Smooth muscle cell (in vitro differentiated cells): ENCODE results near the gene CCDC9. TPM values are rescaled to one million over a fixed set of nuclear protein-coding genes. Genes with fewer than 3 reads are reported as not detected.
A peak's percentile ranks its signal among the peaks of the same experiment; 100 is the strongest.

ENCODE experiments used
- DNase-seq: peaks from one replicate; lab custom pipeline; 2025; ENCODE audit not compliant: unreplicated experiment; lab: John Stamatoyannopoulos, UW
- H2AFZ ChIP-seq: fragments of 200-600 bp; sonication (generic); 2 replicates; pipeline ENCODE4 v1.6.0; 2016; ENCODE audit warnings: antibody characterized with exemption, low read depth, mild to moderate bottlenecking
- H3F3A ChIP-seq: fragments of 200-600 bp; sonication (generic); 2 replicates; pipeline ENCODE4 v1.6.0; 2017; ENCODE audit warnings: antibody characterized with exemption, low read depth
- H3K27ac ChIP-seq: fragments of 200-600 bp; sonication (generic); 2 replicates; pipeline ENCODE4 v1.5.1; 2016; ENCODE audit warnings: low read depth, mild to moderate bottlenecking
- H3K27me3 ChIP-seq: fragments of 200-600 bp; sonication (generic); 2 replicates; pipeline ENCODE4 v1.6.1; 2016; ENCODE audit warnings: low read depth, mild to moderate bottlenecking
- H3K36me3 ChIP-seq: fragments of 200-600 bp; sonication (generic); 2 replicates; pipeline ENCODE4 v1.5.1; 2016; ENCODE audit warnings: low read depth
- H3K4me1 ChIP-seq: fragments of 200-600 bp; sonication (generic); 2 replicates; pipeline ENCODE4 v1.5.1; 2016; ENCODE audit warnings: low read depth
- H3K4me2 ChIP-seq: fragments of 200-600 bp; sonication (generic); 2 replicates; pipeline ENCODE4 v1.6.0; 2016; ENCODE audit warnings: mild to moderate bottlenecking
- H3K4me3 ChIP-seq: fragments of 200-600 bp; sonication (generic); 2 replicates; pipeline ENCODE4 v1.5.1; 2016; ENCODE audit warnings: mild to moderate bottlenecking
- H3K79me2 ChIP-seq: fragments of 200-600 bp; sonication (generic); 2 replicates; pipeline ENCODE4 v1.6.0; 2016; ENCODE audit warnings: low read depth, mild to moderate bottlenecking
- H3K9ac ChIP-seq: fragments of 200-600 bp; sonication (generic); 2 replicates; pipeline ENCODE4 v1.6.0; 2016; ENCODE audit warnings: low read depth
- H3K9me3 ChIP-seq: fragments of 200-600 bp; sonication (generic); replicated peaks from 2 replicates; pipeline ENCODE4 v1.5.1; 2016; ENCODE audit warnings: low read depth
- H4K20me1 ChIP-seq: fragments of 200-600 bp; sonication (generic); 2 replicates; pipeline ENCODE4 v1.6.0; 2016; ENCODE audit warnings: low read depth
- CTCF ChIP-seq: fragments of 200-600 bp; sonication (generic); IDR thresholded peaks from 2 replicates; pipeline ENCODE4 v1.5.1; 2017; ENCODE audit warnings: borderline replicate concordance, mild to moderate bottlenecking, antibody characterized with exemption; ENCODE audit not compliant: insufficient read depth, poor library complexity, severe bottlenecking
- WGBS: methylation state at CpG from one replicate; pipeline ENCODE4 v1.1.7; 2016; ENCODE audit warnings: low lambda C conversion rate; 5-methylcytosine and 5-hydroxymethylcytosine counted together
- polyA plus RNA-seq: library from polyadenylated mRNA; unstranded; fragments of >200 nt; fragmentation: Nextera tagmentation; extraction: Ambion mirVana; gene quantifications from 2 replicates; pipeline ENCODE4 v1.2.1, GENCODE V29; 2016
- total RNA-seq: library from RNA; depleted of rRNA; stranded (reverse); fragments of >200 nt; gene quantifications from 2 replicates; pipeline ENCODE4 v1.2.3, GENCODE V29; 2014

The CCDC9 gene
- total RNA-seq (4.7 and 6.4 TPM in 2 replicates), polyA plus RNA-seq (12.7 and 29.5 TPM in 2 replicates)

DNA sequence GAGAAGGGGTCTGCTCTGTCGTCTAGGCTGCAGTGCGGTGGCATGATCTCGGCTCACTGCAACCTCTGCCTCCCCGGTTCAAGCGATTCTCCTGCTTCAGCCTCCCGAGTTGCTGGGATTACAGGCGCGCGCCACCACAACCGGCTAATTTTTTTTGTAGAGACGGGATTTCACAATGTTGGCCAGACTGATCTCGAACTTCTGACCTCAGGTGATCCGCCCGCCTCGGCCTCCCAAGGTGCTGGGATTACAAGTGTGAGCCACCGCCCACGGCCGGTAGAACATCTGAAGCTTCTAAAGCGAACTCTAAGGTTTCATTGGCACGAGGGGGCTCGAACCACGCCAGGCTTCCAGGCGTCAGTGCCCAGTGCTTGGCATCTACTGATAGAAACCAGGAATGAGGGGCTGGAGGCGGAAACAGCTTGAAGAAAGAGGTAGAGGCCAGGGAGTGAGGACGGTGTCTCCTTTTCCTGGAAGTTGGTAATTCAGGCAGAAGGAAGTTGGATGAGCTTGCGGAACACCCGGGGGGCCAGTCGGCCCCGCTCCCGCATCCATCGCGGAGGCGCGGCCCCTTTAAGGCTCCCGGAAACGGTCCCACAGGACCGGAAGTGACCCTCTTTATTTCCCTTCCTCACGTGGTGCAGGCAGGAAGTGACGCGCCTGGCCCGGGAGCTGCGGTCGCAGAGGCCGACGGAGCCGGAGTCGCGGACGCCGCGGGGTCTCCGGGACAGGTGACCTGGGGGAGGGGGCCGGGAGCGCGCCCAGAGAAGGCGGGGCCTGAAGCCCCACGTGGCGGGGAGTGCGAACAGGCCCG lies at the start of gene CCDC9:
Gene CCDC9, plus strand, starts transcription at position 647 of the 814 bp plus-strand sequence. CDS start 1,876 bp downstream, outside the sequence.
- peaks cover 11% of the 10 kb centered on the region for H4K20me1 ChIP-seq
- peak within 1 kb of the TSS; percentile 86 for H3K9ac ChIP-seq
- no peaks in the 10 kb centered on the region for H3K9me3 ChIP-seq

GRCh38 chr19:47209319-47210179 lies 46.8 kb upstream of the CCDC9 start:
- Histone ChIP-seq H2AFZ (no peak overlapping the region), H3K4me3 (no peak overlapping the region), H3K79me2 (no peaks in the 10 kb centered on the region), H3K36me3 (peaks cover 4% of the 10 kb centered on the region), H3K4me1 (no peaks in the 10 kb centered on the region), H3K9ac (no peak overlapping the region), H4K20me1 (no peaks in the 10 kb centered on the region), H3K27ac (peak overlapping the region; percentile 71), H3K27me3 (no peaks in the 10 kb centered on the region), H3K4me2 (no peak overlapping the region), H3K9me3 (no peaks in the 10 kb centered on the region), H3F3A (peaks cover 9% of the 10 kb centered on the region)
- no peak for DNase-seq
- TF ChIP-seq CTCF, result no peak
- 92% methylated on average over 13 of the region's 13 CpGs for WGBS

More for the DNA sequence above, at the start of gene CCDC9:
- DNase-seq, result peak; percentile 99
- H2AFZ ChIP-seq, result peak within 1 kb of the TSS; percentile 97
- peaks cover 15% of the 10 kb centered on the region for H3K4me1 ChIP-seq
- H3F3A ChIP-seq, result peaks cover 4% of the 10 kb centered on the region
- peaks cover 30% of the 10 kb centered on the region for H3K79me2 ChIP-seq
- peak within 1 kb of the TSS; percentile 59 for H3K4me3 ChIP-seq
- H3K27me3 ChIP-seq, result no peaks in the 10 kb centered on the region
- H3K4me2 ChIP-seq, result peak within 1 kb of the TSS; percentile 91
- no peak for TF ChIP-seq CTCF
- 30% methylated on average over 54 of the region's 60 CpGs for WGBS
- H3K27ac ChIP-seq, result peak within 1 kb of the TSS; percentile 90
- peaks cover 2% of the 10 kb centered on the region for H3K36me3 ChIP-seq

DNA sequence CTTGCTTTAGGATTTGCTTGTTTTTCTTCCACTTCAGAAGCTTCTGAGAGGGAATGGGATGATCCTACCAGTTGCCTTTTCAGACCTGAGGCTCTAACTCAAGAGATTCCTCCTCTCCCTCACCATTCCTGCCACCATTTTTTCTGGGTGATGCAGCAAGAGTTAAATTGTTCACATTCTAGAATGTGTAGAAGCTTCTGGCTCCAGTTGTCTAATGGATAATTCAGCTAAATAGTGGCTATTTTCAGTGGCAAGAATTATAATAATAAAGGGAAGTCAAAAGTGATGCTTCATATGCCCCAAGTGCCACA lies 46.2 kb upstream of the CCDC9 start:
- Histone ChIP-seq H3K27me3 (no peaks in the 10 kb centered on the region), H3F3A (peaks cover 9% of the 10 kb centered on the region), H3K4me2 (no peak overlapping the region), H3K79me2 (no peaks in the 10 kb centered on the region), H3K4me1 (no peaks in the 10 kb centered on the region), H3K36me3 (peaks cover 4% of the 10 kb centered on the region), H3K9ac (no peak overlapping the region), H3K4me3 (no peak overlapping the region), H3K9me3 (no peaks in the 10 kb centered on the region), H3K27ac (peak overlapping the region; percentile 71), H4K20me1 (no peaks in the 10 kb centered on the region), H2AFZ (no peak overlapping the region)
- no peak for TF ChIP-seq CTCF
- DNase-seq, result no peak
